Mesenchymal stem cell (in vitro differentiated cells and primary cell): ENCODE data around the gene CRACDL.
"Not testable (repeated sequence)": the region's sequence is repeated elsewhere in the genome, so short reads cannot be mapped to it uniquely, and the experiment has no call there.

Source experiments
- DNase-seq: peaks from one replicate; pipeline ENCODE4 v3.0.0-alpha.2; 2013
- H2AFZ ChIP-seq: one replicate; pipeline ENCODE4 v1.6.1; 2013; ENCODE audit warnings: low read depth, mild to moderate bottlenecking, control low read depth, inconsistent platforms, low read length, moderate library complexity
- H2AK5ac ChIP-seq: 2 replicates; pipeline ENCODE4 v1.6.1; 2013; ENCODE audit warnings: low read length, moderate library complexity, mild to moderate bottlenecking, inconsistent platforms; ENCODE audit not compliant: severe bottlenecking
- H2BK120ac ChIP-seq: one replicate; pipeline ENCODE4 v1.6.1; 2013; ENCODE audit warnings: low read depth, mild to moderate bottlenecking, inconsistent platforms, low read length, moderate library complexity
- H2BK12ac ChIP-seq, 2 experiments: one replicate each; pipeline ENCODE4 v1.6.1; 2013; ENCODE audit warnings: inconsistent platforms in 2 of 2, low read length in 2 of 2, mild to moderate bottlenecking in 2 of 2, moderate library complexity in 2 of 2, control low read depth in 1 of 2
- H2BK15ac ChIP-seq: one replicate; pipeline ENCODE4 v1.6.1; 2013; ENCODE audit warnings: mild to moderate bottlenecking, low read depth, inconsistent platforms; ENCODE audit not compliant: poor library complexity, severe bottlenecking
- H2BK5ac ChIP-seq: 2 replicates; pipeline ENCODE4 v1.6.1; 2013; ENCODE audit warnings: low read depth, mild to moderate bottlenecking, low read length, control low read depth, inconsistent platforms; ENCODE audit not compliant: poor library complexity, severe bottlenecking
- H3K14ac ChIP-seq, 2 experiments: one replicate each; pipeline ENCODE4 v1.6.1; 2013; ENCODE audit warnings: inconsistent platforms in 2 of 2, low read length in 2 of 2, control low read depth in 1 of 2, mild to moderate bottlenecking in 1 of 2, moderate library complexity in 1 of 2
- H3K18ac ChIP-seq, 2 experiments: one replicate each; pipeline ENCODE4 v1.6.1; 2013; ENCODE audit warnings: inconsistent platforms in 2 of 2, low read length in 2 of 2, control low read depth in 1 of 2, low read depth in 1 of 2, mild to moderate bottlenecking in 1 of 2
- H3K23ac ChIP-seq, 2 experiments: one replicate each; pipeline ENCODE4 v1.6.1; 2013; ENCODE audit warnings: inconsistent platforms in 2 of 2, low read length in 2 of 2, mild to moderate bottlenecking in 2 of 2, moderate library complexity in 2 of 2, control low read depth in 1 of 2
- H3K27ac ChIP-seq: 2 replicates; pipeline ENCODE4 v1.5.1; 2013; ENCODE audit warnings: mild to moderate bottlenecking, moderate library complexity, low read length, control low read depth, inconsistent platforms; ENCODE audit not compliant: poor library complexity, severe bottlenecking
- H3K27me3 ChIP-seq, 2 experiments: 2 replicates each; pipeline versions ENCODE4 v1.6.1 to v1.7.0; 2013; ENCODE audit warnings: low read length in 2 of 2, mild to moderate bottlenecking in 2 of 2, moderate library complexity in 2 of 2, control low read depth in 1 of 2, inconsistent platforms in 1 of 2; ENCODE audit not compliant: control insufficient read depth in 1 of 2, insufficient read depth in 1 of 2
- H3K36me3 ChIP-seq, 2 experiments: 2 replicates each; pipeline versions ENCODE4 v1.6.1 to v1.7.0; 2013; ENCODE audit warnings: low read length in 2 of 2, control low read depth in 1 of 2, inconsistent platforms in 1 of 2, low read depth in 1 of 2, mild to moderate bottlenecking in 1 of 2; ENCODE audit not compliant: insufficient read depth in 2 of 2, control insufficient read depth in 1 of 2
- H3K4ac ChIP-seq, 2 experiments: one replicate each; pipeline ENCODE4 v1.6.1; 2013; ENCODE audit warnings: inconsistent platforms in 2 of 2, low read length in 2 of 2, mild to moderate bottlenecking in 2 of 2, moderate library complexity in 2 of 2, control low read depth in 1 of 2, low read depth in 1 of 2
- H3K4me1 ChIP-seq: 2 replicates; pipeline ENCODE4 v1.6.1; 2013; ENCODE audit warnings: low read depth, low read length, control low read depth; ENCODE audit not compliant: control insufficient read depth, insufficient read depth
- H3K4me2 ChIP-seq: 2 replicates; pipeline ENCODE4 v1.6.1; 2013; ENCODE audit warnings: low read length, mild to moderate bottlenecking, inconsistent platforms; ENCODE audit not compliant: poor library complexity, severe bottlenecking
- H3K4me3 ChIP-seq, 2 experiments: 2 replicates each; pipeline versions ENCODE4 v1.5.1 to v1.7.0; 2013; ENCODE audit warnings: low read length in 2 of 2, mild to moderate bottlenecking in 2 of 2, control low read depth in 1 of 2, low read depth in 1 of 2; ENCODE audit not compliant: insufficient read depth in 1 of 2
- H3K79me1 ChIP-seq: replicated peaks from 2 replicates; pipeline ENCODE4 v1.6.1; 2013; ENCODE audit warnings: mild to moderate bottlenecking, control low read depth, low read length, inconsistent platforms; ENCODE audit not compliant: poor library complexity, severe bottlenecking
- H3K9ac ChIP-seq: 2 replicates; pipeline ENCODE4 v1.7.0; 2013; ENCODE audit warnings: mild to moderate bottlenecking, low read length, moderate library complexity
- H3K9me3 ChIP-seq: 2 replicates; pipeline ENCODE4 v1.7.0; 2013; ENCODE audit warnings: mild to moderate bottlenecking, low read length; ENCODE audit not compliant: control insufficient read depth
- H4K8ac ChIP-seq: one replicate; pipeline ENCODE4 v1.6.1; 2013; ENCODE audit warnings: inconsistent platforms, mild to moderate bottlenecking, low read length, moderate library complexity
- H4K91ac ChIP-seq: one replicate; pipeline ENCODE4 v1.6.1; 2013; ENCODE audit warnings: mild to moderate bottlenecking, low read length, inconsistent platforms
- WGBS: methylation state at CpG from one replicate; pipeline ENCODE4 v1.1.7; 2013; ENCODE audit warnings: mixed read lengths; 5-methylcytosine and 5-hydroxymethylcytosine counted together

The CRACDL gene

GRCh38 chr2:98752711-98753110 lies 183.3 kb downstream of the CRACDL start:
- not testable (repeated sequence) for H3K27ac ChIP-seq, H3K4me3 ChIP-seq, H3K9me3 ChIP-seq, DNase-seq, H2AK5ac ChIP-seq, H2BK120ac ChIP-seq, H4K91ac ChIP-seq, H3K36me3 ChIP-seq, H4K8ac ChIP-seq, H2BK5ac ChIP-seq, H3K79me1 ChIP-seq, H3K9ac ChIP-seq, H2BK12ac ChIP-seq, H2BK15ac ChIP-seq, H2AFZ ChIP-seq, H3K14ac ChIP-seq, H3K4ac ChIP-seq, H3K4me1 ChIP-seq, H3K4me2 ChIP-seq, H3K18ac ChIP-seq, H3K23ac ChIP-seq
- WGBS: 85% methylated on average over 4 of the region's 4 CpGs
- peaks cover 38 to 59% of the 10 kb centered on the region in 2 experiments for H3K27me3 ChIP-seq

GRCh38 chr2:98751748-98752147 lies 184.3 kb downstream of the CRACDL start:
- Histone ChIP-seq H3K4me3 (no peak overlapping the region), H2BK15ac (no peak overlapping the region), H2BK5ac (no peak overlapping the region), H4K8ac (no peak overlapping the region), H2AFZ (no peak overlapping the region), H3K4ac (no peak overlapping the region), H3K79me1 (no peaks in the 10 kb centered on the region), H3K27ac (no peak overlapping the region), H3K4me2 (no peak overlapping the region), H2AK5ac (no peak overlapping the region), H3K23ac (no peak overlapping the region), H3K4me1 (no peaks in the 10 kb centered on the region), H3K14ac (no peak overlapping the region), H3K36me3 (no peaks in the 10 kb centered on the region), H2BK120ac (no peak overlapping the region), H3K9ac (no peak overlapping the region), H4K91ac (no peak overlapping the region), H2BK12ac (no peak overlapping the region), H3K9me3 (no peaks in the 10 kb centered on the region), H3K27me3 (peaks cover 37 to 59% of the 10 kb centered on the region in 2 experiments), H3K18ac (no peak overlapping the region)
- WGBS: no CpG with 5 or more reads among the region's 1 CpG
- DNase-seq: no peak

- Histone ChIP-seq H3K9me3 (no peaks in the 10 kb centered on the region), H3K4me1 (no peaks in the 10 kb centered on the region), H3K4me2 (no peak overlapping the region), H2AK5ac (no peak overlapping the region), H2BK15ac (no peak overlapping the region), H3K79me1 (no peaks in the 10 kb centered on the region), H4K8ac (no peak overlapping the region), H3K4me3 (no peak overlapping the region), H2BK12ac (no peak overlapping the region), H3K23ac (no peak overlapping the region), H3K18ac (no peak overlapping the region), H2BK120ac (no peak overlapping the region), H3K27ac (no peak overlapping the region), H3K36me3 (no peaks in the 10 kb centered on the region), H2AFZ (no peak overlapping the region), H3K9ac (no peak overlapping the region), H2BK5ac (no peak overlapping the region), H3K14ac (no peak overlapping the region), H3K27me3 (peaks cover 37 to 52% of the 10 kb centered on the region in 2 experiments), H3K4ac (no peak overlapping the region), H4K91ac (no peak overlapping the region)
- no peak for DNase-seq
- WGBS: 83% methylated on average over 6 of the region's 9 CpGs
Measured at GRCh38 chr2:98750593-98751282, 185.3 kb downstream of the CRACDL start.

GRCh38 chr2:98749066-98749450 lies 187.0 kb downstream of the CRACDL start:
- H2BK120ac ChIP-seq: no peak overlapping the region
- no peak overlapping the region for H3K4ac ChIP-seq
- no peak overlapping the region for H2BK15ac ChIP-seq
- H3K9me3 ChIP-seq: no peaks in the 10 kb centered on the region
- no peak overlapping the region for H3K4me3 ChIP-seq
- no peaks in the 10 kb centered on the region for H3K4me1 ChIP-seq
- no peak overlapping the region for H3K14ac ChIP-seq
- no peak overlapping the region for H3K23ac ChIP-seq
- no peak overlapping the region for H2AK5ac ChIP-seq
- no peak overlapping the region for H3K4me2 ChIP-seq
- H4K91ac ChIP-seq: no peak overlapping the region
- no peak for DNase-seq
- no peak overlapping the region for H4K8ac ChIP-seq
- no peak overlapping the region for H2AFZ ChIP-seq
- H3K27ac ChIP-seq: no peak overlapping the region
- H3K36me3 ChIP-seq: no peaks in the 10 kb centered on the region
- no peak overlapping the region for H3K18ac ChIP-seq
- H3K27me3 ChIP-seq: peaks cover 25 to 36% of the 10 kb centered on the region in 2 experiments
- no peak overlapping the region for H2BK12ac ChIP-seq
- H2BK5ac ChIP-seq: no peak overlapping the region
- no peak overlapping the region for H3K9ac ChIP-seq
- H3K79me1 ChIP-seq: no peaks in the 10 kb centered on the region
